Activated CD4-positive, alpha-beta memory T cell treated with anti-CD3 and anti-CD28 coated beads, Interleukin-2, amount 10 ng/mL, durations not matched to agents 7 days and 5 days (primary cell): Measurements from ENCODE around the gene EIPR1. TPM values are rescaled to one million over a fixed set of nuclear protein-coding genes. Genes with fewer than 3 reads are reported as not detected.

Source experiments
- CTCF ChIA-PET: fragments of 350-600 bp; sonication (Branson Sonifier 250); formaldehyde crosslinking; loops from one replicate; lab custom pipeline; 2021; ENCODE audit warnings: antibody characterized with exemption, inconsistent platforms; lab: Charles Lee
- POLR2A ChIA-PET: fragments of 350-600 bp; sonication (Branson Sonifier 250); formaldehyde crosslinking; loops from one replicate; lab custom pipeline; 2021; ENCODE audit warnings: antibody characterized with exemption; lab: Charles Lee
- DNase-seq: peaks from one replicate; pipeline ENCODE4 v3.0.0-alpha.2; 2020
- H3K27ac Mint-ChIP-seq: one replicate; pipeline ENCODE4 v1.8.0; 2021; ENCODE audit warnings: mild to moderate bottlenecking, mixed read lengths
- H3K27me3 Mint-ChIP-seq: one replicate; pipeline ENCODE4 v1.8.0; 2021; ENCODE audit warnings: mixed read lengths
- H3K36me3 Mint-ChIP-seq: one replicate; pipeline ENCODE4 v1.8.0; 2021; ENCODE audit warnings: low read depth, mixed read lengths
- H3K4me1 Mint-ChIP-seq: one replicate; pipeline ENCODE4 v1.8.0; 2021; ENCODE audit warnings: mixed read lengths
- H3K4me3 Mint-ChIP-seq: one replicate; pipeline ENCODE4 v1.8.0; 2021; ENCODE audit warnings: mild to moderate bottlenecking, mixed read lengths
- H3K9me3 Mint-ChIP-seq: one replicate; pipeline ENCODE4 v1.8.0; 2021; ENCODE audit warnings: mixed read lengths
- total RNA-seq, 2 experiments: library from RNA; stranded (reverse); gene quantifications; one replicate each; pipeline ENCODE4 v1.2.3, GENCODE V29; 2021

EIPR1 gene
- total RNA-seq, 2 experiments from 2014 or later, result 34.3 to 36.1 TPM

DNA sequence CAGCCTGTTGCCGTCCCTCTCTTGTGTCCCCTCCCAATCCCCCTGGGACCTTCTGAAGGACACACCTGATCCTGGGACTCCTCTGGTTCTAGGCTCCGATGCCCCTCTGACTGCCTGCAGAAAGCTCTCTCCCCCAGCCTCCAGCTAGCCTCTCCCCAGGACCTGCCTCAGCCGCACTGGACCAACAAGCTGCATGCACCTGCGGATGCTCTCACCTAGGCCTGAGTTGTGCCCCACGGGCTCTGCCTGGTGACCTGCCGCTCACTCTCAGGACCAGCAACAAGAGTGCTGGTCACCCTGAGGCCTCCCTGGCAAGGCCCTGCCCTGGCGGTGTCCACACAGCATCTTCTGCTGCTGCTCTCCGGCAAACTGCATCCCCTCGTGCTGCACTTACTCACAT is 63.0 kb downstream of the EIPR1 start:
- ChIA-PET CTCF (no interaction called here), POLR2A (no interaction called here)
- Mint-ChIP-seq H3K27ac (no peak overlapping the region), H3K27me3 (no peaks in the 10 kb centered on the region), H3K4me1 (peaks cover 11% of the 10 kb centered on the region), H3K36me3 (peaks cover 24% of the 10 kb centered on the region), H3K9me3 (no peaks in the 10 kb centered on the region), H3K4me3 (no peak overlapping the region)
- no peak for DNase-seq

DNA sequence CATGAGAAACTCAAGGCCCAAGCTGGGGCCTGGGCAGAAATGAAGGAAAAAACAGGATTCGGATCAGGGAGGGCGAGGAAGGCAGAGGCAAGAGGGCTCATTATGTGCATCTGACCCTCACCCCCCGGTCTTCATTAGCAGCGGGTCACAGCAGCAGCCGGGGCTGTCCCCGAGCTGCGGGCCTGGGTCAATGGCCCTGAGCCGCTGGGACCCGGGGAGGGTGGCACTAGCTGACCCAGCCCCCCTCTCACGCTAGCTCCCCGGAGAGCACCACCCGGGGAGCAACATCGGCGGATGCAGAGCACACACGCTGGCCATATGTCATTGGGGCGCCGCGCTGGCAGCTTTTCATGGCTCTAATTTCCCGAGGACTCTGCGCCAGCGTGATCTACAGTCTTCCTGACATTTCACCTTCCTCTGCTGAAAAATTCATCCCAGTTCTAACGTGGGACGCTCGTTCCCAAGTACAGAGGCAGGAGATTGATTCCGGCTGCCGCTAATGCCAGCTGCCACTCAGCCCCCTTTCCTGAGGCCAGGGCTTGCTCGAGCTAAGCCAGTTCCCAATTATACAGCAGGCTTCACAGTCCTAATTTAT is 63.7 kb downstream of the EIPR1 start:
- Mint-ChIP-seq H3K27ac (no peak overlapping the region), H3K9me3 (no peaks in the 10 kb centered on the region), H3K4me3 (no peak overlapping the region), H3K27me3 (no peaks in the 10 kb centered on the region), H3K4me1 (peaks cover 11% of the 10 kb centered on the region), H3K36me3 (peaks cover 21% of the 10 kb centered on the region)
- ChIA-PET CTCF (interaction anchor here (1.3 kb wide), 1 partner anchor 10 kb away, joined by 3 read pairs; no protein-coding TSS in a partner anchor), POLR2A (no interaction called here)
- DNase-seq, result no peak

DNA sequence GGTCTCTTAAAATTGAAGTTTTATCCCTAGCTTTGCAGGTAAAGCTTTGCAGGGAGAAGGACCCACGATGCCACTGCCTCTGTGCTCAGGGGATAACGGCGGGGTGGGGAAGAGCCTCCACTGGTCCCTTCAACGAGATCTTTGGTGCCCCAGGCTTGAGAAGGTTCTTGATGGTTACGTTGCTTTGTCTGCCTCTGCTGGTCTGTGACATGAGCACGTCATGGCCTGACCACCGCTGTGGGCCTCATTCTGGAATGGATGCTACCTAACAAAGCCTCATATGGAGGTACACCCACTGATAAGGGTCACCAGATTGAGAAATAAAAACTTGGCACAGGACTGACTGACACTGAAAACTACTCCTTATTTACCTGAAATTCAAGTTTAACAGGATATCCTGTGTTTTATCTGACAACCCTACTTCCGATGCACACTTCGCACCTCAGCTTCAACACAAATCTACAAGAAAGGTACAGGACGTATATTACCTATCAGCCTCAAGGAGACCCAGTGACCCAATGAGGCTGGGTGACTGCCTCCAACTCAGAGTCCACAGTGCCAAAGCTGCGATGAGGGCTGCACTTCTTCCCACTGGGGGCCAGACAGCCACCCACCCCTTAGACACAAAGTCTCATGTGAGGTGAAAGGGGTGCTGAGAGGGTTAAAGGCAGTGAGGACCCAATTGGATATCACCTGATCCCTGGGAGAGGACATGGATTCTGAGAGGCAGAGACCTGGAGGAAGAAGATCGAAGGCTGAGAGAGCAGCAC is 64.9 kb downstream of the EIPR1 start:
- no peak for DNase-seq
- ChIA-PET CTCF (interaction anchor here (1.3 kb wide), 1 partner anchor 9 kb away, joined by 3 read pairs; no protein-coding TSS in a partner anchor), POLR2A (no interaction called here)
- H3K9me3 Mint-ChIP-seq, result no peaks in the 10 kb centered on the region
- H3K27ac Mint-ChIP-seq, result peak overlapping the region; percentile 62
- H3K4me3 Mint-ChIP-seq, result no peak overlapping the region
- H3K27me3 Mint-ChIP-seq, result no peaks in the 10 kb centered on the region
- H3K36me3 Mint-ChIP-seq, result peaks cover 10% of the 10 kb centered on the region
- peaks cover 11% of the 10 kb centered on the region for H3K4me1 Mint-ChIP-seq

DNA sequence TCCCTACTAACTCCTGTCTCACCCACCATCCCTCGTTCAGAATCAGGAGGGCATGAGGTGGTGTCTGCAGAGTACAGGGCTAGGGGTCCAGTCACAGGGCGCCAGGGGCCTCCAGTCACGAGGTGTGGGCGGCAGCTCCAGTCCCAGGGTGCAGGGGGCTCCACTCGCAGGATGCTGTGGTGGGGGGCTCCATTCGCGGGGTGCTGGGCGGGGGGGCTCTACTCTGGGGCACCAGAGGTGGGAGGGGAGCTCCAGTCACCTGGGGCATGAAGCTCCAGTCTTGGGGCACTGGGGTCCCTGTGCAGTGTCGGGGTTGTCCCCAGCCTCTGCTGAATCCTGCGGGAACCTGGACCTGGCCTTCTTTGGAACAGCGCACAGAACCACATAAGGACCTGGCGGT is 66.0 kb downstream of the EIPR1 start:
- H3K36me3 Mint-ChIP-seq, result peaks cover 3% of the 10 kb centered on the region

DNA sequence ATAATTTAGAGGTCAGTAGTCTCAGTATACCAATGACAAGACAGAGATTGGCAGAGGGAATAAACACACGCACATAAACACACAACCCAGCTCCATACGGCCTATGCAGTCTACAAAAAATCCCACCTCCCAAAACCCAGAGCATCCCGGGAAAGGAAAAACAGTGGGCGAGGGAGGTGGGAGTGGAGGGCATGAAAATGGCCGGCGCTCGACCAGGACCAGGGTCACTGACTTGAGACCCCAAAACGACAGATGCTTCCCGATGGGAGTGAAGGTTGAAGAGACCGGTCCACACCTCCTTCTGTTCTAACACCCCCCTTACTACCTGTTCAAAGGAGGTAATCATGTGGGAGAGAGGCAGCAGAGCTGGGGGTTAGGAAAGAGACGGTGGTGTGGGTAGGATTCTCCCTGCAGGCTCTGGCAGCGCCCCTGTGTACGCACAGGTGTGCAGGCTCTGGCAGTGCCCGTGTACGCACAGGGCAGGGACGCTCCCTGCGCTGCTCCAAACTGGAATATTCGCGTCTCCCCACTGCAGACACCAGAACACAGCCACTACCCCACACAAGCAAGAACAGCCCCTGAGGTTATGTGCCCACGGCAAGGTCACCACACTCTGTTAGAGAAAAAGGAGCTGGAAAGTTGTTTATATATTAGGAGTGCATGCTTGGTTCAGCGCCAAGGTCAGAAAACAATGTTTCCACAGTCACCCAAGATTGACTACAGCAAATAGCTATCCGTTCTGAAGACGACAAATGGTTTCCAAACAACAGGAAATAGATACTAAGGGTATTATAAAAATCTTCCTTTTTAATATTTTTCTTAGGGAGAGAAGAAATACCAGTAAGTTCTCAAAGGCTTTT is 67.9 kb downstream of the EIPR1 start:
- Mint-ChIP-seq H3K27me3 (no peaks in the 10 kb centered on the region), H3K4me1 (peaks cover 11% of the 10 kb centered on the region), H3K4me3 (no peak overlapping the region), H3K36me3 (peaks cover 3% of the 10 kb centered on the region), H3K9me3 (no peaks in the 10 kb centered on the region), H3K27ac (no peak overlapping the region)
- DNase-seq, result no peak
- ChIA-PET POLR2A (no interaction called here), CTCF (no interaction called here)

More for the DNA sequence above, 66.0 kb downstream of the EIPR1 start:
- CTCF ChIA-PET, result no interaction called here
- peaks cover 11% of the 10 kb centered on the region for H3K4me1 Mint-ChIP-seq
- no peaks in the 10 kb centered on the region for H3K27me3 Mint-ChIP-seq
- no peak overlapping the region for H3K27ac Mint-ChIP-seq
- H3K4me3 Mint-ChIP-seq, result no peak overlapping the region
- H3K9me3 Mint-ChIP-seq, result no peaks in the 10 kb centered on the region
- POLR2A ChIA-PET, result no interaction called here
- no peak for DNase-seq

DNA sequence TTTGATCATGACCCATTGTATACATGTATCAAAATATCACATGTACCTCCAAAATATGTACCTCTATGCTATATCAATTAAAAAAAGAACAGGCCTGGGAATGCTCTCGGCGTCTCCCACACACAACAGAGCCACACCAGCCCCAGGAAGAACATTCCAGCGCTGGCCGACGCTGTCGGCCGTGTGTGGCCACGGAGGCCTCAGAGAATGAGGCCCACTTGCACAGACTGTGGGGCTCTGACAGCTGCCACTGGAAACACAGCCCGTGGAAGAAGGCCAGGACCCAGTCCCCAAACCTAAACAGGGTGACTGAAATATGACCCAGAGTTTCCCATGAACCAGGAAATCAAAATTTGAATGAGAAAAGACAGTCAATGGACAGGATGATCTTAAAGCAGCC is 69.7 kb downstream of the EIPR1 start:
- H3K36me3 Mint-ChIP-seq, result peaks cover 3% of the 10 kb centered on the region
- no peak overlapping the region for H3K4me3 Mint-ChIP-seq
- ChIA-PET CTCF (no interaction called here), POLR2A (no interaction called here)
- H3K9me3 Mint-ChIP-seq, result no peaks in the 10 kb centered on the region
- no peaks in the 10 kb centered on the region for H3K27me3 Mint-ChIP-seq
- peaks cover 14% of the 10 kb centered on the region for H3K4me1 Mint-ChIP-seq
- no peak overlapping the region for H3K27ac Mint-ChIP-seq
- DNase-seq, result no peak

DNA sequence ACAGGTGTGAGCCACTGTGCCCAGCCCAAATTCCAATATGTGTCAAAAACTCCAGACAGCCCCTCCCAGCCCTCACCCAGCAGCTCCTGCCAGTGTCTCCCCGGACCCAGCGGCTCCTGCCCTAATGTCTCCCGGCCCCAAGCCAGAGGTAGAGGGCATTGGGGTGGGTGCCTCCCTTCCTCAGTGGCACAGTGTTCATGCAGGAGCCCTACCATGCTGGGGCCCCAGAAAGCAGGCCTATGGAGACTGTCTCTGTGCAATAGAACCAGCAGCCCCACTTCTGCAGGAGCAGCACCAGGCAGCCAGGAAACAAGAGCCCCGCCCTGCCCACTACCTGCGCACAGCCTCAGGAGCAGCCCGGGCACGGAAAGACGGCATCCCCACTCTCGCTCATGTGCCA is 70.4 kb downstream of the EIPR1 start:
- Mint-ChIP-seq H3K4me1 (peaks cover 9% of the 10 kb centered on the region), H3K4me3 (no peak overlapping the region), H3K9me3 (no peaks in the 10 kb centered on the region), H3K27me3 (no peaks in the 10 kb centered on the region), H3K27ac (no peak overlapping the region), H3K36me3 (peaks cover 7% of the 10 kb centered on the region)
- ChIA-PET POLR2A (no interaction called here), CTCF (no interaction called here)
- no peak for DNase-seq

DNA sequence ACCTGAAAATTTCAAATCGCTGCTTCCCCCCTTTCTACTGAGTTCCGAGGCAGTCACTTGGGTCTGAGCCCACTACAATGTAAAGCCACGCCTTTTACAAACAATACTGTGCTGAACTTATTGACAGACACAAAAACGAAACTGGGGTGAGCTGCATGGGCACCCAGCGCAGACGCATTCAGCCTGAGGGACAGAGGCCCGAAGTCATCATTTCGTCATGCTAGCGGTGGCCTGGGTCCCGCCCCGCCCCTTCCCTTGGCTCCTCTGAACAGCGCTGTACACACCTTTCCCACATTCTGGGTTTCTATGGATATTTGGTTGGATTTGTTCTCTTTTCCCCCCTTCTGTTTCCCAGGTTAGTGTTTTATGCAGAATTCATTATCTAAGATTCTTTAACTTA is 71.7 kb downstream of the EIPR1 start:
- DNase-seq, result no peak
- Mint-ChIP-seq H3K36me3 (peaks cover 7% of the 10 kb centered on the region), H3K9me3 (no peaks in the 10 kb centered on the region), H3K27me3 (no peaks in the 10 kb centered on the region), H3K4me3 (no peak overlapping the region), H3K4me1 (peaks cover 9% of the 10 kb centered on the region), H3K27ac (no peak overlapping the region)
- ChIA-PET CTCF (interaction anchor here (1.1 kb wide), 1 partner anchor 38 kb away, joined by 3 read pairs; no protein-coding TSS in a partner anchor), POLR2A (no interaction called here)

GRCh38 chr2:3305431-3305830 is 72.2 kb downstream of the EIPR1 start:
- Mint-ChIP-seq H3K36me3 (peaks cover 7% of the 10 kb centered on the region), H3K27me3 (no peaks in the 10 kb centered on the region), H3K9me3 (no peaks in the 10 kb centered on the region), H3K4me1 (peaks cover 9% of the 10 kb centered on the region), H3K27ac (no peak overlapping the region), H3K4me3 (no peak overlapping the region)
- CTCF ChIA-PET, result no interaction called here
- POLR2A ChIA-PET, result no interaction called here
- no peak for DNase-seq

- no peaks in the 10 kb centered on the region for H3K27me3 Mint-ChIP-seq
- no peak overlapping the region for H3K27ac Mint-ChIP-seq
- peaks cover 9% of the 10 kb centered on the region for H3K4me1 Mint-ChIP-seq
- CTCF ChIA-PET, result interaction anchor here (0.9 to 1.0 kb wide), 4 partner anchors 9 to 81 kb away, joined by 3 to 5 read pairs (median 3); no protein-coding TSS in a partner anchor
- H3K4me3 Mint-ChIP-seq, result no peak overlapping the region
- peaks cover 4% of the 10 kb centered on the region for H3K36me3 Mint-ChIP-seq
- peak; percentile 77 for DNase-seq
- POLR2A ChIA-PET, result no interaction called here
- H3K9me3 Mint-ChIP-seq, result no peaks in the 10 kb centered on the region
Observed at GRCh38 chr2:3303583-3304406, 73.8 kb downstream of the EIPR1 start.

- Mint-ChIP-seq H3K9me3 (no peaks in the 10 kb centered on the region), H3K4me1 (peaks cover 9% of the 10 kb centered on the region), H3K36me3 (peaks cover 9% of the 10 kb centered on the region), H3K27me3 (no peaks in the 10 kb centered on the region), H3K4me3 (no peak overlapping the region), H3K27ac (no peak overlapping the region)
- no peak for DNase-seq
- CTCF ChIA-PET, result interaction anchor here (0.9 to 1.0 kb wide), 4 partner anchors 10 to 80 kb away, joined by 3 to 5 read pairs (median 3); no protein-coding TSS in a partner anchor
- POLR2A ChIA-PET, result no interaction called here
Observed at GRCh38 chr2:3302751-3303582, 74.7 kb downstream of the EIPR1 start.

- Mint-ChIP-seq H3K27ac (no peak overlapping the region), H3K4me1 (peaks cover 9% of the 10 kb centered on the region)
- CTCF ChIA-PET, result no interaction called here
Observed at GRCh38 chr2:3302421-3302750, 75.2 kb downstream of the EIPR1 start.

More at GRCh38 chr2:3302421-3302750, 75.2 kb downstream of the EIPR1 start:
- Mint-ChIP-seq H3K4me3 (no peak overlapping the region), H3K27me3 (no peaks in the 10 kb centered on the region), H3K9me3 (no peaks in the 10 kb centered on the region), H3K36me3 (peaks cover 9% of the 10 kb centered on the region)
- no peak for DNase-seq
- POLR2A ChIA-PET, result no interaction called here
